ENCODE results near the gene TXNDC16. TPM values are rescaled to one million over a fixed set of nuclear protein-coding genes. Genes with fewer than 3 reads are reported as not detected.

Gene TXNDC16
- total RNA-seq, 1 experiment from 2014 or later = 13.2 TPM

DNA sequence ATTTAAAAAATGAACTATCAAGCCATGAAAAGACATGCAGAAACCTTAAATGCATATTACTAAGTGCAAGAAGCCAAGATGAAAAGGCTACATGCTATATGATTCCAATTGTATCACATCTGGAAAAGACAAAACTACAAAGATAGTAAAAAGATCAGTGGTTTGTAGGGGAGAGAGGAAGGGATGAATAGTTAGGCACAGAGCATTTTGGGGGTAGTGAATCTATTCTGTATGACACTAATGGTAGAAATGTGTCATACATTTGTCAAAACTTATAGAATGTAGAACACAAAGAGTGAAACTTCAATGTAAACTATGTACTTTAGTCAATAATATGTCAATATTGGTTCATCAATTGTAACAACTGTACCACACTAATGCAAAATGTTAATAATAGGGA, 20.8 kb downstream of the TXNDC16 start:
- no peaks in the 10 kb centered on the region for H3K79me1 ChIP-seq (ENCODE audit: insufficient read depth, low read depth, low read length, poor library complexity, severe bottlenecking)
- H3K23me2 ChIP-seq (ENCODE audit: insufficient read length, low read depth, low read length, poor library complexity, severe bottlenecking) = no peaks in the 10 kb centered on the region
- no peak overlapping the region for H3K14ac ChIP-seq (ENCODE audit: insufficient read depth, low read length)
- no peak overlapping the region for H4K5ac ChIP-seq (ENCODE audit: insufficient read length, low read depth, low read length)
- no peak overlapping the region for H3K18ac ChIP-seq (ENCODE audit: insufficient read length, low read depth, low read length)
- no peak overlapping the region for H2BK12ac ChIP-seq (ENCODE audit: insufficient read length, low read depth, low read length)
- H2BK120ac ChIP-seq (ENCODE audit: low read depth, low read length, poor library complexity, severe bottlenecking) = no peak overlapping the region
- no peak overlapping the region for H3K4me2 ChIP-seq (ENCODE audit: insufficient read depth, insufficient read length, low read length)
- no peak overlapping the region for H3K27ac ChIP-seq (ENCODE audit: insufficient read length, low read depth, low read length)
- Mint-ChIP-seq H3K4me1 (no peaks in the 10 kb centered on the region), H3K27ac (no peak overlapping the region), H3K27me3 (ENCODE audit: low read depth) (no peaks in the 10 kb centered on the region), H3K4me3 (no peak overlapping the region), H3K9me3 (no peaks in the 10 kb centered on the region), H3K36me3 (ENCODE audit: insufficient read depth in 1 of 3, low read depth in 3 of 3) (peaks cover 0 to 16% (median 9%) of the 10 kb centered on the region in 3 experiments; a peak in 5 of 7 replicates)
- no peaks in the 10 kb centered on the region for H3K9me3 ChIP-seq (ENCODE audit: control insufficient read depth, low read depth, low read length)
- no peak overlapping the region for H4K8ac ChIP-seq (replicated peaks; ENCODE audit: insufficient read length, low read depth, low read length)
- H3T11ph ChIP-seq (ENCODE audit: low read length) = no peak overlapping the region
- TF ChIP-seq, protein P1, sequence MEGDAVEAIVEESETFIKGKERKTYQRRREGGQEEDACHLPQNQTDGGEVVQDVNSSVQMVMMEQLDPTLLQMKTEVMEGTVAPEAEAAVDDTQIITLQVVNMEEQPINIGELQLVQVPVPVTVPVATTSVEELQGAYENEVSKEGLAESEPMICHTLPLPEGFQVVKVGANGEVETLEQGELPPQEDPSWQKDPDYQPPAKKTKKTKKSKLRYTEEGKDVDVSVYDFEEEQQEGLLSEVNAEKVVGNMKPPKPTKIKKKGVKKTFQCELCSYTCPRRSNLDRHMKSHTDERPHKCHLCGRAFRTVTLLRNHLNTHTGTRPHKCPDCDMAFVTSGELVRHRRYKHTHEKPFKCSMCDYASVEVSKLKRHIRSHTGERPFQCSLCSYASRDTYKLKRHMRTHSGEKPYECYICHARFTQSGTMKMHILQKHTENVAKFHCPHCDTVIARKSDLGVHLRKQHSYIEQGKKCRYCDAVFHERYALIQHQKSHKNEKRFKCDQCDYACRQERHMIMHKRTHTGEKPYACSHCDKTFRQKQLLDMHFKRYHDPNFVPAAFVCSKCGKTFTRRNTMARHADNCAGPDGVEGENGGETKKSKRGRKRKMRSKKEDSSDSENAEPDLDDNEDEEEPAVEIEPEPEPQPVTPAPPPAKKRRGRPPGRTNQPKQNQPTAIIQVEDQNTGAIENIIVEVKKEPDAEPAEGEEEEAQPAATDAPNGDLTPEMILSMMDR (conservative IDR thresholded peaks at IDR 0.05) = no peak
- DNase-seq = no peak
- no peaks in the 10 kb centered on the region for H3K4me1 ChIP-seq (ENCODE audit: insufficient read depth, low read length)
- H2BK15ac ChIP-seq (ENCODE audit: low read depth, low read length) = no peak overlapping the region
- H2BK5ac ChIP-seq (ENCODE audit: insufficient read length, low read length) = no peak overlapping the region
- H3K79me2 ChIP-seq (ENCODE audit: insufficient read depth, low read length) = no peaks in the 10 kb centered on the region
- H3K56ac ChIP-seq (ENCODE audit: insufficient read length, low read depth, low read length) = no peak overlapping the region
- H3K4ac ChIP-seq (ENCODE audit: low read depth, low read length) = no peak overlapping the region
- H2BK20ac ChIP-seq (ENCODE audit: low read depth, low read length, poor library complexity, severe bottlenecking) = no peak overlapping the region
- H3K9ac ChIP-seq (ENCODE audit: extremely low read depth, insufficient read length, low read length) = no peak overlapping the region
- H2AFZ ChIP-seq (ENCODE audit: low read length) = no peak overlapping the region
- no peaks in the 10 kb centered on the region for H4K20me1 ChIP-seq (ENCODE audit: control insufficient read depth, insufficient read depth, insufficient read length)
- H3K27me3 ChIP-seq (ENCODE audit: insufficient read depth, low read length) = no peaks in the 10 kb centered on the region
- no peak overlapping the region for H3K23ac ChIP-seq (ENCODE audit: insufficient read length, low read depth, low read length)
- H2AK5ac ChIP-seq (ENCODE audit: insufficient read length, low read length) = no peak overlapping the region
- H4K91ac ChIP-seq (ENCODE audit: insufficient read length, low read depth, low read length) = no peak overlapping the region

Measured in H9 (cell line).